ENCODE measurements around the gene TMEM171. TPM values are rescaled to one million over a fixed set of nuclear protein-coding genes. Genes with fewer than 3 reads are reported as not detected.

Gene TMEM171
- total RNA-seq, 2 donors from 2014 or later: 0.57 to 0.73 TPM

- TF ChIP-seq, protein P1, sequence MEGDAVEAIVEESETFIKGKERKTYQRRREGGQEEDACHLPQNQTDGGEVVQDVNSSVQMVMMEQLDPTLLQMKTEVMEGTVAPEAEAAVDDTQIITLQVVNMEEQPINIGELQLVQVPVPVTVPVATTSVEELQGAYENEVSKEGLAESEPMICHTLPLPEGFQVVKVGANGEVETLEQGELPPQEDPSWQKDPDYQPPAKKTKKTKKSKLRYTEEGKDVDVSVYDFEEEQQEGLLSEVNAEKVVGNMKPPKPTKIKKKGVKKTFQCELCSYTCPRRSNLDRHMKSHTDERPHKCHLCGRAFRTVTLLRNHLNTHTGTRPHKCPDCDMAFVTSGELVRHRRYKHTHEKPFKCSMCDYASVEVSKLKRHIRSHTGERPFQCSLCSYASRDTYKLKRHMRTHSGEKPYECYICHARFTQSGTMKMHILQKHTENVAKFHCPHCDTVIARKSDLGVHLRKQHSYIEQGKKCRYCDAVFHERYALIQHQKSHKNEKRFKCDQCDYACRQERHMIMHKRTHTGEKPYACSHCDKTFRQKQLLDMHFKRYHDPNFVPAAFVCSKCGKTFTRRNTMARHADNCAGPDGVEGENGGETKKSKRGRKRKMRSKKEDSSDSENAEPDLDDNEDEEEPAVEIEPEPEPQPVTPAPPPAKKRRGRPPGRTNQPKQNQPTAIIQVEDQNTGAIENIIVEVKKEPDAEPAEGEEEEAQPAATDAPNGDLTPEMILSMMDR (conservative IDR thresholded peaks at IDR 0.05): no peak
- H3K27me3 Mint-ChIP-seq (ENCODE audit: insufficient read depth): no peaks in the 10 kb centered on the region
- no peak overlapping the region for H3K4me3 Mint-ChIP-seq
- DNase-seq: no peak
- H3K27ac Mint-ChIP-seq: no peak overlapping the region
- Histone ChIP-seq H3K4me1 (ENCODE audit: control insufficient read depth, insufficient read depth, low read length) (no peaks in the 10 kb centered on the region), H3K27me3 (ENCODE audit: control insufficient read depth, insufficient read depth, low read length, poor library complexity, severe bottlenecking) (no peaks in the 10 kb centered on the region), H3K9me3 (ENCODE audit: control insufficient read depth, low read length) (no peaks in the 10 kb centered on the region), H3K9ac (ENCODE audit: extremely low read depth, low read length, poor library complexity, severe bottlenecking) (no peak overlapping the region), H3K4me3 (ENCODE audit: low read length) (no peak overlapping the region), H3K27ac (ENCODE audit: low read depth, low read length) (no peak overlapping the region), H3K36me3 (ENCODE audit: control insufficient read depth, insufficient read depth, low read length) (no peaks in the 10 kb centered on the region)
- H3K36me3 Mint-ChIP-seq (ENCODE audit: low read depth): no peaks in the 10 kb centered on the region
- H3K9me3 Mint-ChIP-seq: no peaks in the 10 kb centered on the region
- 89 to 94% methylated on average over 6 to 10 of the region's 10 CpGs for WGBS, 2 experiments (ENCODE audit: insufficient coverage in 1 of 2, insufficient read length in 1 of 2)
- H3K4me1 Mint-ChIP-seq: peaks cover 12% of the 10 kb centered on the region
Measured at GRCh38 chr5:73137563-73138530, 17.5 kb downstream of the TMEM171 start.

GRCh38 chr5:73139485-73139884, 19.1 kb downstream of the TMEM171 start:
- H3K9ac ChIP-seq (ENCODE audit: extremely low read depth, low read length, poor library complexity, severe bottlenecking): no peak overlapping the region
- 100% methylated on average over 2 of the region's 3 CpGs; no CpG with 5 or more reads in 1 of the 2 experiments for WGBS, 2 experiments (ENCODE audit: insufficient coverage in 1 of 2, insufficient read length in 1 of 2)
- DNase-seq: no peak

DNA sequence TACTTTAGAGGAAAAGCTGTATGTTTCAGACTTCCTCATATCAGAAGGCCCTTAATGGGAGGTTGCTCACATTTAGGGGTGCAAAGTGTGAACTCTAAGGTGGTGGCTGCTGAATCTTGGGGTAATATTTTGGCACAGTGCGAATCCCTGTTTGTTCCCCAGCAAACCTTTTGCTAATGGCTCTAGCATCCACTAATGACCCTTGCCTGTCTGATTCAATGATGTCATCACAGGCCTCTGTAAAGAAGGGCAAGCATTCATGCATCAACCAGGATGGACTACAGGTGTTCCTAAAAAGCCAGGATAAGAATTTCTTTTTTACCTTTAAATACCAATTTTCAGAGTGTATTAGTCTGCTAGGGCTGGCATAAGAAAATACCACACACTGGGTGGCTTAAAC, 20.4 kb downstream of the TMEM171 start:
- no peak overlapping the region for H3K4me3 Mint-ChIP-seq
- no peaks in the 10 kb centered on the region for H3K36me3 ChIP-seq (ENCODE audit: control insufficient read depth, insufficient read depth, low read length)
- no peaks in the 10 kb centered on the region for H3K9me3 ChIP-seq (ENCODE audit: control insufficient read depth, low read length)
- H3K27me3 ChIP-seq (ENCODE audit: control insufficient read depth, insufficient read depth, low read length, poor library complexity, severe bottlenecking): no peaks in the 10 kb centered on the region
- peaks cover 2% of the 10 kb centered on the region for H3K4me1 Mint-ChIP-seq
- no peaks in the 10 kb centered on the region for H3K4me1 ChIP-seq (ENCODE audit: control insufficient read depth, insufficient read depth, low read length)
- no peak overlapping the region for H3K4me3 ChIP-seq (ENCODE audit: low read length)
- H3K27me3 Mint-ChIP-seq (ENCODE audit: insufficient read depth): no peaks in the 10 kb centered on the region
- WGBS, 2 experiments (ENCODE audit: insufficient coverage in 1 of 2, insufficient read length in 1 of 2): 89 to 93% methylated on average over 1 of the region's 1 CpG
- DNase-seq: no peak
- TF ChIP-seq, protein P1 (conservative IDR thresholded peaks at IDR 0.05): no peak
- H3K9me3 Mint-ChIP-seq: no peaks in the 10 kb centered on the region
- no peak overlapping the region for H3K27ac Mint-ChIP-seq
- H3K27ac ChIP-seq (ENCODE audit: low read depth, low read length): no peak overlapping the region
- H3K9ac ChIP-seq (ENCODE audit: extremely low read depth, low read length, poor library complexity, severe bottlenecking): no peak overlapping the region
- H3K36me3 Mint-ChIP-seq (ENCODE audit: low read depth): no peaks in the 10 kb centered on the region

More at GRCh38 chr5:73139485-73139884, 19.1 kb downstream of the TMEM171 start:
- Histone ChIP-seq H3K36me3 (ENCODE audit: control insufficient read depth, insufficient read depth, low read length) (no peaks in the 10 kb centered on the region), H3K27me3 (ENCODE audit: control insufficient read depth, insufficient read depth, low read length, poor library complexity, severe bottlenecking) (no peaks in the 10 kb centered on the region), H3K4me1 (ENCODE audit: control insufficient read depth, insufficient read depth, low read length) (no peaks in the 10 kb centered on the region), H3K4me3 (ENCODE audit: low read length) (no peak overlapping the region), H3K27ac (ENCODE audit: low read depth, low read length) (no peak overlapping the region), H3K9me3 (ENCODE audit: control insufficient read depth, low read length) (no peaks in the 10 kb centered on the region)
- Mint-ChIP-seq H3K4me1 (peaks cover 12% of the 10 kb centered on the region), H3K9me3 (no peaks in the 10 kb centered on the region), H3K4me3 (no peak overlapping the region), H3K36me3 (ENCODE audit: low read depth) (no peaks in the 10 kb centered on the region), H3K27ac (no peak overlapping the region), H3K27me3 (ENCODE audit: insufficient read depth) (no peaks in the 10 kb centered on the region)
- TF ChIP-seq, protein P1 (conservative IDR thresholded peaks at IDR 0.05): no peak

All from endodermal cell (in vitro differentiated cells).